A549 treated with GW870086 at 1 μM for 4 hours (cell line): ENCODE measurements around the gene ZNF606. TPM values are rescaled to one million over a fixed set of nuclear protein-coding genes. Genes with fewer than 3 reads are reported as not detected.

Experiments used
- total RNA-seq: library from RNA; stranded (reverse); fragments of 200-300 nt; extraction: Qiagen RNA extraction; gene quantifications from 5 replicates; pipeline ENCODE4 v1.2.3, GENCODE V29; 2022; ENCODE audit warnings: low read depth

The ZNF606 gene
- 1.3 to 3.4 TPM (median 2.5 TPM) in 5 replicates for total RNA-seq

GRCh38 chr19:58002384-58003173 is at the start of gene ZNF606:
Gene ZNF606, minus strand, starts transcription at chr19:58002820. Its CDS starts 1,501 bp downstream, at chr19:58001319.

GRCh38 chr19:58033741-58034476 is 31.3 kb upstream of the ZNF606 start, which contains the start of gene ZSCAN1:
Gene ZSCAN1, plus strand, starts transcription at chr19:58034025. Its CDS starts 3,812 bp downstream, at chr19:58037837.

GRCh38 chr19:57974434-57974833 is 28.2 kb downstream of the ZNF606 start, which contains the start of gene C19orf18:
Gene C19orf18, minus strand, starts transcription at chr19:57974534. Its CDS starts 102 bp downstream, at chr19:57974432.

GRCh38 chr19:57947419-57948134 is 55.0 kb downstream of the ZNF606 start, which contains the start of gene ZNF256:
Gene ZNF256, minus strand, starts transcription at chr19:57947706. Its CDS starts 232 bp downstream, at chr19:57947474.

GRCh38 chr19:57934820-57935665 is 67.6 kb downstream of the ZNF606 start, which contains the start of gene ZNF418:
Gene ZNF418, minus strand, starts transcription at chr19:57935402. Its CDS starts 1,580 bp downstream, at chr19:57933822.

Other genes starting within 250 kb of the ZNF606 start
- 5.1 to 7.2 TPM (median 6.6 TPM) in 5 replicates for gene ZNF586, start 233.1 kb downstream of the ZNF606 start, total RNA-seq
- 4.0 to 6.7 TPM (median 5.4 TPM) in 5 replicates for gene ZNF552, start 187.9 kb downstream of the ZNF606 start, total RNA-seq
- gene ZNF587B, start 172.5 kb downstream of the ZNF606 start, total RNA-seq = 6.8 to 9.3 TPM (median 8.4 TPM) in 5 replicates
- 5.2 to 6.7 TPM (median 6.6 TPM) in 5 replicates for gene ZNF587, start 153.0 kb downstream of the ZNF606 start, total RNA-seq
- gene ZNF814, start 113.8 kb downstream of the ZNF606 start, total RNA-seq = 1.4 to 4.4 TPM (median 2.6 TPM) in 5 replicates
- 2.8 to 4.6 TPM (median 4.2 TPM) in 5 replicates for gene ZNF417, start 86.2 kb downstream of the ZNF606 start, total RNA-seq
- gene ZNF418, start 67.4 kb downstream of the ZNF606 start, total RNA-seq = 0.70 to 1.8 TPM (median 1.1 TPM) in 5 replicates
- gene ZNF256, start 55.1 kb downstream of the ZNF606 start, total RNA-seq = 1.0 to 1.4 TPM (median 1.3 TPM) in 5 replicates
- gene C19orf18, start 28.3 kb downstream of the ZNF606 start, total RNA-seq = not detected in 5 replicates
- gene ZSCAN1, start 31.2 kb upstream of the ZNF606 start, total RNA-seq = not detected in 5 replicates
- not detected in 5 replicates for gene ZNF135, start 56.5 kb upstream of the ZNF606 start, total RNA-seq
- gene ZSCAN18, start 95.4 kb upstream of the ZNF606 start, total RNA-seq = 1.9 to 2.7 TPM (median 2.1 TPM) in 5 replicates
- 2.6 to 3.4 TPM (median 2.9 TPM) in 5 replicates for gene ZNF329, start 148.0 kb upstream of the ZNF606 start, total RNA-seq
- gene ZNF274, start 180.2 kb upstream of the ZNF606 start, total RNA-seq = 12.7 to 15.3 TPM (median 13.7 TPM) in 5 replicates
- gene ZNF544, start 226.1 kb upstream of the ZNF606 start, total RNA-seq = 15.8 to 22.5 TPM (median 18.2 TPM) in 5 replicates